ENCODE data around the gene TFCP2L1. TPM values are rescaled to one million over a fixed set of nuclear protein-coding genes. Genes with fewer than 3 reads are reported as not detected.

Gene TFCP2L1
- total RNA-seq, 1 donor = under 0.01 TPM

GRCh38 chr2:121171625-121172119, 113.3 kb downstream of the TFCP2L1 start:
- H3K9me3 ChIP-seq (ENCODE audit: low read depth, low read length) = no peaks in the 10 kb centered on the region
- no peak overlapping the region for H2AFZ ChIP-seq (ENCODE audit: low read length)
- peaks cover 12% of the 10 kb centered on the region for H3K27me3 ChIP-seq (ENCODE audit: insufficient read depth, low read length)
- no peaks in the 10 kb centered on the region for H3K4me1 ChIP-seq (ENCODE audit: insufficient read depth, low read length)
- DNase-seq (ENCODE audit: insufficient read length, low spot score, missing footprints) = no peak
- H3K4me2 ChIP-seq (ENCODE audit: insufficient read depth, low read length) = no peak overlapping the region
- H3K27ac ChIP-seq (ENCODE audit: low read depth, low read length) = no peak overlapping the region
- TF ChIP-seq, protein P1, sequence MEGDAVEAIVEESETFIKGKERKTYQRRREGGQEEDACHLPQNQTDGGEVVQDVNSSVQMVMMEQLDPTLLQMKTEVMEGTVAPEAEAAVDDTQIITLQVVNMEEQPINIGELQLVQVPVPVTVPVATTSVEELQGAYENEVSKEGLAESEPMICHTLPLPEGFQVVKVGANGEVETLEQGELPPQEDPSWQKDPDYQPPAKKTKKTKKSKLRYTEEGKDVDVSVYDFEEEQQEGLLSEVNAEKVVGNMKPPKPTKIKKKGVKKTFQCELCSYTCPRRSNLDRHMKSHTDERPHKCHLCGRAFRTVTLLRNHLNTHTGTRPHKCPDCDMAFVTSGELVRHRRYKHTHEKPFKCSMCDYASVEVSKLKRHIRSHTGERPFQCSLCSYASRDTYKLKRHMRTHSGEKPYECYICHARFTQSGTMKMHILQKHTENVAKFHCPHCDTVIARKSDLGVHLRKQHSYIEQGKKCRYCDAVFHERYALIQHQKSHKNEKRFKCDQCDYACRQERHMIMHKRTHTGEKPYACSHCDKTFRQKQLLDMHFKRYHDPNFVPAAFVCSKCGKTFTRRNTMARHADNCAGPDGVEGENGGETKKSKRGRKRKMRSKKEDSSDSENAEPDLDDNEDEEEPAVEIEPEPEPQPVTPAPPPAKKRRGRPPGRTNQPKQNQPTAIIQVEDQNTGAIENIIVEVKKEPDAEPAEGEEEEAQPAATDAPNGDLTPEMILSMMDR (IDR thresholded peaks at IDR 0.05; ENCODE audit: extremely low read depth, low read depth, low read length) = no peak
- H3K4me3 ChIP-seq (ENCODE audit: insufficient read depth, low read length) = no peak overlapping the region
- H3K79me2 ChIP-seq (ENCODE audit: insufficient read depth, low read length) = no peaks in the 10 kb centered on the region
- no peaks in the 10 kb centered on the region for H4K20me1 ChIP-seq (ENCODE audit: insufficient read depth, low read length)
- no peaks in the 10 kb centered on the region for H3K36me3 ChIP-seq (ENCODE audit: insufficient read depth, low read length)

- TF ChIP-seq, protein P1 (IDR thresholded peaks at IDR 0.05; ENCODE audit: extremely low read depth, low read depth, low read length) = no peak
- Histone ChIP-seq H3K4me1 (ENCODE audit: insufficient read depth, low read length) (no peaks in the 10 kb centered on the region), H3K27me3 (ENCODE audit: insufficient read depth, low read length) (peaks cover 9% of the 10 kb centered on the region), H3K79me2 (ENCODE audit: insufficient read depth, low read length) (no peaks in the 10 kb centered on the region), H3K36me3 (ENCODE audit: insufficient read depth, low read length) (no peaks in the 10 kb centered on the region), H3K4me2 (ENCODE audit: insufficient read depth, low read length) (no peak overlapping the region), H3K4me3 (ENCODE audit: insufficient read depth, low read length) (no peak overlapping the region), H2AFZ (ENCODE audit: low read length) (no peak overlapping the region), H3K27ac (ENCODE audit: low read depth, low read length) (no peak overlapping the region), H4K20me1 (ENCODE audit: insufficient read depth, low read length) (no peaks in the 10 kb centered on the region), H3K9me3 (ENCODE audit: low read depth, low read length) (no peaks in the 10 kb centered on the region)
- DNase-seq (ENCODE audit: insufficient read length, low spot score, missing footprints) = no peak
These were observed 114.4 kb downstream of the TFCP2L1 start for GRCh38 chr2:121170577-121170976.

GRCh38 chr2:121167411-121167810, 117.6 kb downstream of the TFCP2L1 start:
- peaks cover 4% of the 10 kb centered on the region for H3K27me3 ChIP-seq (ENCODE audit: insufficient read depth, low read length)
- no peak overlapping the region for H3K4me3 ChIP-seq (ENCODE audit: insufficient read depth, low read length)
- H3K36me3 ChIP-seq (ENCODE audit: insufficient read depth, low read length) = no peaks in the 10 kb centered on the region
- H3K79me2 ChIP-seq (ENCODE audit: insufficient read depth, low read length) = no peaks in the 10 kb centered on the region
- TF ChIP-seq, protein P1 (IDR thresholded peaks at IDR 0.05; ENCODE audit: extremely low read depth, low read depth, low read length) = no peak
- no peak overlapping the region for H3K4me2 ChIP-seq (ENCODE audit: insufficient read depth, low read length)
- H3K4me1 ChIP-seq (ENCODE audit: insufficient read depth, low read length) = no peaks in the 10 kb centered on the region
- H4K20me1 ChIP-seq (ENCODE audit: insufficient read depth, low read length) = no peaks in the 10 kb centered on the region
- H3K9me3 ChIP-seq (ENCODE audit: low read depth, low read length) = no peaks in the 10 kb centered on the region
- DNase-seq (ENCODE audit: insufficient read length, low spot score, missing footprints) = no peak
- no peak overlapping the region for H3K27ac ChIP-seq (ENCODE audit: low read depth, low read length)
- no peak overlapping the region for H2AFZ ChIP-seq (ENCODE audit: low read length)

Other genes starting within 250 kb of the TFCP2L1 start
- gene RNU4ATAC, start 245.7 kb upstream of the TFCP2L1 start, total RNA-seq = under 0.01 TPM in 1 of 2 replicates, not detected in the other